Skeletal muscle satellite cell (primary cell): ENCODE results near the gene HSPA6.
"Not testable (repeated sequence)": the region's sequence is repeated elsewhere in the genome, so short reads cannot be mapped to it uniquely, and the experiment has no call there.

Experiments
- H3K27me3 ChIP-seq: 2 replicates; pipeline ENCODE4 v1.7.0; 2013; ENCODE audit warnings: low read length; ENCODE audit not compliant: control insufficient read depth, insufficient read depth
- H3K36me3 ChIP-seq: 2 replicates; pipeline ENCODE4 v1.7.0; 2013; ENCODE audit warnings: mild to moderate bottlenecking, control low read depth, low read length; ENCODE audit not compliant: insufficient read depth
- H3K4me1 ChIP-seq: 2 replicates; pipeline ENCODE4 v1.7.0; 2013; ENCODE audit warnings: low read length; ENCODE audit not compliant: control insufficient read depth, insufficient read depth
- H3K4me2 ChIP-seq: 2 replicates; pipeline ENCODE4 v1.7.0; 2013; ENCODE audit warnings: mild to moderate bottlenecking, low read length
- H3K4me3 ChIP-seq: 2 replicates; pipeline ENCODE4 v1.7.0; 2013; ENCODE audit warnings: low read length
- H3K9ac ChIP-seq: 2 replicates; pipeline ENCODE4 v1.7.0; 2013; ENCODE audit warnings: mild to moderate bottlenecking, low read depth, low read length, moderate library complexity
- H3K9me3 ChIP-seq: replicated peaks from 2 replicates; pipeline ENCODE4 v1.7.0; 2013; ENCODE audit warnings: mild to moderate bottlenecking, control low read depth, low read length

HSPA6 gene

DNA sequence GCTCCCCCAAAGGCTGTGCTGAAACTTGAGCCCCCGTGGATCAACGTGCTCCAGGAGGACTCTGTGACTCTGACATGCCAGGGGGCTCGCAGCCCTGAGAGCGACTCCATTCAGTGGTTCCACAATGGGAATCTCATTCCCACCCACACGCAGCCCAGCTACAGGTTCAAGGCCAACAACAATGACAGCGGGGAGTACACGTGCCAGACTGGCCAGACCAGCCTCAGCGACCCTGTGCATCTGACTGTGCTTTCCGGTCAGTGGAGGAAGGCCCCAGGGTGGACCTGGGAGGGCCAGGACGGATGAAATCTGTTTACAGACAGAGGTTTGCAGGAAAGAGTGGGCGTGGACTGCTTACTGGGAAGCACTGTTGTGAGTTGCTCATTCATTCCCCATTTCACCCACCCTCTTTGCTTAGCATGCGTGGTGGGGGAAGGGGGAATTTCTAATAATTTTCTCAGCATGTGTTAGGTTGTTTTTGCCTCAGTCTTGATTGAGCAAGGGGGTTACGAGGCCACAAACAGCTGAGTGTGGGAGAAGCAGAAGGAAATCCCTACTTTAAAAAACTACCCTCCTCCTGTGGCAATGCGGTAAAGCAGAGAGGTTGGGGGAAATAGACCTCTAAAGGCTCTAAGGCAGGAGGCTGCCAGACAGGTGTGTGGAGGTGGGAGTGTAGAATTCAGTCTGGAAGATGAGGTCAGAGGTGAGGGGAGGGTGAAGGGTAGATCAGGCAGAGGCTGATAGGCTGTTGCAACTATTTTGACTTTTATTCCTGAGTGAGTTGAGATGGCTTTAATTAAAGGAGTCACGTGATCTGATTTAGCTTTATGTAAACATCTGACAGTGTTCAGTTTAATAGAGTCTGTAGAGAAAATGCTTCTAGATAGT, 17.8 kb upstream of the HSPA6 start:
- no peaks in the 10 kb centered on the region for H3K9me3 ChIP-seq
- peaks cover 15% of the 10 kb centered on the region for H3K27me3 ChIP-seq
- H3K9ac ChIP-seq = no peak overlapping the region
- no peak overlapping the region for H3K4me3 ChIP-seq
- no peaks in the 10 kb centered on the region for H3K36me3 ChIP-seq
- no peak overlapping the region for H3K4me2 ChIP-seq
- H3K4me1 ChIP-seq = no peaks in the 10 kb centered on the region

DNA sequence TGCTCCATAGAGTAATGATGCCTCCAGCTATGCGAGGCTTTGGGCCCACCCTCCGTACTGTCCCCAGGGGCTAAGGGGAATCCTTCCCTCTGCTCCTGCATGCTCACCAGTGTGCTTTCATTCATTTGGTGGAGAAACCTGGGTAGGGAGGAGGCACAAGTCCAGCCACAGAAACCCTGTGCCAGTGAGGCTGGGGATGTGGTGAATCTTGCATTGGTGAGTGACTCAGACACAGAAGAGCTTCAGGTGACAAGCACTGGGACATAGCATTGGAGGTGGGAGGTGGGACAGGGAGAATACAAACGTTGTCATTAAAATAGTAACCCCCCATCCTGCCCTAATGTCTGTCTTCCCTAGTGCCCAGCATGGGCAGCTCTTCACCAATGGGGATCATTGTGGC, 13.9 kb upstream of the HSPA6 start:
- Histone ChIP-seq H3K4me3 (no peak overlapping the region), H3K36me3 (no peaks in the 10 kb centered on the region), H3K9ac (no peak overlapping the region), H3K4me1 (no peaks in the 10 kb centered on the region), H3K27me3 (peaks cover 11% of the 10 kb centered on the region), H3K4me2 (no peak overlapping the region), H3K9me3 (no peaks in the 10 kb centered on the region)

DNA sequence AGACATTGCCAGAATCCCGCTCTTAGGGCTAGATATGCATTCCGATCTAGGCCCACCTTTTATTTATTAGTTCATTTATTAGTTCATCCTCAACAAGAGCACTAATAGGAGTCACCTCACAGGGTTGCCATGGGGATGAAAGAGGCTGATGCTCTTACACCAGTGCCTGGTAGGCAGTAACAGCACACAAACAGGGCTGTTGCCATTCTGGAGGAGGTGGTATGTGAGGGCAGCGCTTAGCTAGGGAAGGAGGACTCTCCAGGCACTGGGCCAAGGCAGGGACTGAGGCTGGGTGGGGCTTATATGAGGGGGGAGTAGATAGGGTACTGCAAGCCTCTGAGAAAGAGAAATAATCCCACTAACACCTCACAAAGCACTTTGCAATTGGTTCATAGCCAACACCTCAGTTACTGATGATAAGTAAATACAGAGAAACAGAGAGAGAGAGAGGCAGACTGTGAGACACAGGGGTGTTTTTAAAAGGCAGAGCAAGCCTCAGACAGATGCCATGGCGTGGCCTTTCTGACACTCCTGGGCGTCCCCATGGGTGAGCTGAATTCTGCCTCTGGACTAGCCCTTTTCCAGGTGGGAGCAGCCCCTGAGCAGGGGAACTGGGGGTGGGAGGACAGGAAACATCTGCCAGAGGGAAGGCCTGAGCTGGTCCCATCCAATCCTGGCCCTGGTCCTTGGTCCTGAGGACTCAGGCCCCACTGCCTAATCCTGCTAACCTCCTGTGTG, 13.2 kb upstream of the HSPA6 start:
- Histone ChIP-seq H3K4me3 (no peak overlapping the region), H3K9me3 (no peaks in the 10 kb centered on the region), H3K4me2 (no peak overlapping the region), H3K4me1 (no peaks in the 10 kb centered on the region), H3K36me3 (no peaks in the 10 kb centered on the region), H3K27me3 (peaks cover 5% of the 10 kb centered on the region), H3K9ac (no peak overlapping the region)

DNA sequence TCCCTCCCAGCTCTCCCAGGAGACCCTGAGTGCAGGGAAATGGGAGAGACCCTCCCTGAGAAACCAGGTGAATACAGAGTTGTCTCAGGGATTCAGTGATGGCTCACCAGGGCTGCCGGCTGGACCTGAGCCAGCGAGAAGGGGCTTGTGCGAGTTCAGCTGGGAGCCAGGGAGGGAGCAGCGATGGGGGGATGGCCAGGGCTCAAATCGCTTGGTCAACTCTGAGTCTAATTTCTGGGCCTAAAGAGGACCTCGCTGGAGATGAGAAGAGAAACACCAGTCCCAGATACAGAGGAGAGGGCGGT, 12.6 kb upstream of the HSPA6 start:
- no peaks in the 10 kb centered on the region for H3K36me3 ChIP-seq
- H3K27me3 ChIP-seq = peaks cover 2% of the 10 kb centered on the region
- H3K9ac ChIP-seq = no peak overlapping the region
- no peaks in the 10 kb centered on the region for H3K4me1 ChIP-seq
- H3K9me3 ChIP-seq = no peaks in the 10 kb centered on the region
- H3K4me3 ChIP-seq = no peak overlapping the region
- no peak overlapping the region for H3K4me2 ChIP-seq

DNA sequence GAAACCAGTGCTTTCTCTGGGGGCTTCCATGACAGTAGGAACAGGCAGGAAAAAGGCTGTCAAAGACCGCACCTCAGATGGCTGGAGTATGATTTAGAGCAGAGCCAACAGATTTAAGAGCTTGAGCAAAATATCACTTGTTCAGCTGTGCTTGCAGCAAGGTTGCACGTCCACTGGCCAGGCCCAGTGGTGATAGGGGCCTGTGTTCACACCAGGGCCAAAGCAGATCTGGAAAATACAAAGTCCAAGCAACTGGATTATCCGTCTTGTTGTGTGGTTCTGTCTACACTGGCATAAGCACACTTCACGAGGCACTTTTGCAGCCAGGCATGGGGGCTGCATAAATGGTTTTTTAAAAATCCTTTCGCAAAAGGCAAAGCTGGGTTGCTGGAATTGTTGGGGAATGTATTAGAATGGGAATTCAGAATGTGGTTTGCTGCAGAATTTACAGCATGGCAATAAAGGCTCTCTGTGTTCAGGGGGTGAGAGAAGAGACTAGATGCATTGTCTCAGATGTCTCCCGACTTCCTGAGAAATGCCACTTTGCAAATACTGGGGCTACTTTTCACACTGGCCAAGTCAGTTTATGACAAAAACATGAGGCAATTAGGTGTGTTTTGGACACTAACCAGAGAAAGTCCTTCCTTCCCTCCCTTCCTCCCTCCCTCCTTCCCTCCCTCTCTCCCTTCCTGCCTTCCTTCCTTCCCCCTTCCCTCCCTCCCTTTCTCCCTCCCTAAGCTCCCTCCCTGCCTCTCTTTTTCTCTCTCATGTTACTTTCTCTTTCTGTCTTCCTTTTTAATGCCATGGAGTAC, 11.5 kb upstream of the HSPA6 start:
- not testable (repeated sequence) for H3K9ac ChIP-seq, H3K4me2 ChIP-seq, H3K4me3 ChIP-seq, H3K9me3 ChIP-seq, H3K4me1 ChIP-seq, H3K27me3 ChIP-seq, H3K36me3 ChIP-seq

DNA sequence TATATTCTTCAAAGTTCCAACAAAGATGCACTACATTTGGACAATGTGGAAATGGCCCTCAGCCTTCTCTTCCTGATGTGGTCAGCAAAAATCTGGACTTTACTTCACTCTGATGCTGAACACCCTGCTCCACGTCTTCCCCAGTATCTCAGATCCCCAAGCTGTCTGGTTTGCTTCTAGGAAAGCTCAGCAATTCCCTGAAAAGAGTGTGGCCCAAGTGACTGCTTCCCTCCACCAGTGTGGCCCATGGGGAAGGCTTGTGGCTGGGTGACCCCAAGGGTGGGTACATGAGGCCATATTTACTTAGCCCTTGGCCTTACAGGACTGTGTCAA, 10.9 kb upstream of the HSPA6 start:
- H3K9ac ChIP-seq, H3K4me3 ChIP-seq, H3K4me2 ChIP-seq, H3K4me1 ChIP-seq, H3K9me3 ChIP-seq, H3K27me3 ChIP-seq, H3K36me3 ChIP-seq: not testable (repeated sequence)

DNA sequence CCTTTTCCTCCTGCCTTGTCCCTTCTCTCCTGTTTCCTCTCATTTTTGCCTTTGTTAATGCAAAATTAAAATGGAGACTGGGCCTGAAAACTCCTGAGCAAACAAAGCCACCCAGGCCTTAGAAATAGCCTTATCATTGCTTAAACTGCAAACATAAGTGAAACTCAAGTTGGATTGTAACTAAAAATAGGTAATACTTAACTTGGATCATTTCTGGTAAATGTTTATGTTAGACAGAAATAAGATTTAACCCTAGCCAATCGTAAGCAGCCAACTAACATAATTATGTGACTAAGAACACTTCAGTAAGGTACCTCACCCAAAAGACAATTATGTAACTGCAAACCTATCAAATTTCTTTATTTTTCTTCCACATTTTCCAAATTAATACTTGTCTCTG, 10.4 kb upstream of the HSPA6 start:
- not testable (repeated sequence) for H3K4me1 ChIP-seq, H3K36me3 ChIP-seq, H3K9me3 ChIP-seq, H3K9ac ChIP-seq, H3K4me3 ChIP-seq, H3K27me3 ChIP-seq, H3K4me2 ChIP-seq

DNA sequence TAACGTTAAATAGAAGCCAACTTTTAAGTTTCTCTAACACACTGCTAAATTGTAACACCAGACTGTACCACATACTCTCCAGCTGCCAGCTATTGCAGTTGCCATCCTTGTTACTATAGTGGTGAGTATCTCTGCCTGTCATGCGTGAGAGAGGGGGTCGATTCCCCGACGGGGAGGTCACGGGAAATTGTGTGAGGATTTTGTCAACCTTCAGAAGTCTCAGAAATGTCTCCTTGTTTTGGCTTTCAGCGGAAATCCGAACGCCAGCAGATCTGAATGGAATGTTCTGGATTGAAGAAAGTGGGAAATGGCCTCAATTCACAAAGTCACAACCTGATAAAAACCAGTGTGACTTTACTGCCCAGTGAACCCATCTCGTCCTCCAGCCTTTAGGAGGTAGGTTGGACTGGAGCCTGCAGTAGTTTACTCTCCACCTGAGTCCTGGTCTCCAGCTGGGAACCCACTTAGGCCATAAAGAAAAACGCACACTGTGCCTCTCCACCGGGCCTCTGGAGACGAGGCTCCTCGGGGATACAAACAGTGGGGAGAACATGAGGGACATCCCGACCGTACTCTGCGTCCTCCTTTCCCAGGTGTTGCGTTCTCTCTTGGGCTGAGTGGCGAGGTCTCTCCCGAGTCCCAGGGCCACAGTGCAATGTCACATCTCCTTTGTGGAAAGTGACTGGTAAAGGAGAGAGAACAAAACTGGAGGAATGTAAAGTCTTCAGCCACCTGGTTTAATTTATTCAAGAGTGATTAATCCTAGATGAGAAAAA, 1.1 kb upstream of the HSPA6 start:
- H3K4me1 ChIP-seq, H3K4me2 ChIP-seq, H3K9me3 ChIP-seq, H3K27me3 ChIP-seq, H3K9ac ChIP-seq, H3K4me3 ChIP-seq, H3K36me3 ChIP-seq: not testable (repeated sequence)

DNA sequence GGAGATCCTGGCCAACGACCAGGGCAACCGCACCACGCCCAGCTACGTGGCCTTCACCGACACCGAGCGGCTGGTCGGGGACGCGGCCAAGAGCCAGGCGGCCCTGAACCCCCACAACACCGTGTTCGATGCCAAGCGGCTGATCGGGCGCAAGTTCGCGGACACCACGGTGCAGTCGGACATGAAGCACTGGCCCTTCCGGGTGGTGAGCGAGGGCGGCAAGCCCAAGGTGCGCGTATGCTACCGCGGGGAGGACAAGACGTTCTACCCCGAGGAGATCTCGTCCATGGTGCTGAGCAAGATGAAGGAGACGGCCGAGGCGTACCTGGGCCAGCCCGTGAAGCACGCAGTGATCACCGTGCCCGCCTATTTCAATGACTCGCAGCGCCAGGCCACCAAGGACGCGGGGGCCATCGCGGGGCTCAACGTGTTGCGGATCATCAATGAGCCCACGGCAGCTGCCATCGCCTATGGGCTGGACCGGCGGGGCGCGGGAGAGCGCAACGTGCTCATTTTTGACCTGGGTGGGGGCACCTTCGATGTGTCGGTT, 477 bp downstream of the HSPA6 start:
- not testable (repeated sequence) for H3K9ac ChIP-seq, H3K36me3 ChIP-seq, H3K4me1 ChIP-seq, H3K27me3 ChIP-seq, H3K9me3 ChIP-seq
- Histone ChIP-seq H3K4me2 (peak overlapping the region; percentile 75), H3K4me3 (peak overlapping the region; percentile 57)

DNA sequence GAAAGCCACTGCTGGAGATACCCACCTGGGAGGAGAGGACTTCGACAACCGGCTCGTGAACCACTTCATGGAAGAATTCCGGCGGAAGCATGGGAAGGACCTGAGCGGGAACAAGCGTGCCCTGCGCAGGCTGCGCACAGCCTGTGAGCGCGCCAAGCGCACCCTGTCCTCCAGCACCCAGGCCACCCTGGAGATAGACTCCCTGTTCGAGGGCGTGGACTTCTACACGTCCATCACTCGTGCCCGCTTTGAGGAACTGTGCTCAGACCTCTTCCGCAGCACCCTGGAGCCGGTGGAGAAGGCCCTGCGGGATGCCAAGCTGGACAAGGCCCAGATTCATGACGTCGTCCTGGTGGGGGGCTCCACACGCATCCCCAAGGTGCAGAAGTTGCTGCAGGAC, 981 bp downstream of the HSPA6 start:
- not testable (repeated sequence) for H3K9ac ChIP-seq, H3K9me3 ChIP-seq, H3K27me3 ChIP-seq, H3K36me3 ChIP-seq, H3K4me3 ChIP-seq, H3K4me1 ChIP-seq
- H3K4me2 ChIP-seq = peak overlapping the region; percentile 75

DNA sequence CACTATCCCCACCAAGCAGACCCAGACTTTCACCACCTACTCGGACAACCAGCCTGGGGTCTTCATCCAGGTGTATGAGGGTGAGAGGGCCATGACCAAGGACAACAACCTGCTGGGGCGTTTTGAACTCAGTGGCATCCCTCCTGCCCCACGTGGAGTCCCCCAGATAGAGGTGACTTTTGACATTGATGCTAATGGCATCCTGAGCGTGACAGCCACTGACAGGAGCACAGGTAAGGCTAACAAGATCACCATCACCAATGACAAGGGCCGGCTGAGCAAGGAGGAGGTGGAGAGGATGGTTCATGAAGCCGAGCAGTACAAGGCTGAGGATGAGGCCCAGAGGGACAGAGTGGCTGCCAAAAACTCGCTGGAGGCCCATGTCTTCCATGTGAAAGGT, 1.6 kb downstream of the HSPA6 start:
- H3K4me1 ChIP-seq, H3K36me3 ChIP-seq, H3K9ac ChIP-seq, H3K4me2 ChIP-seq, H3K4me3 ChIP-seq, H3K27me3 ChIP-seq, H3K9me3 ChIP-seq: not testable (repeated sequence)
